Stimulated activated effector memory CD8-positive, alpha-beta T cell treated with anti-CD3 and anti-CD28 coated beads, Interleukin-12 subunit alpha, Interleukin-12 subunit beta, amount 100 ng/mL, for 72 hours (primary cell): ENCODE data around the gene ZMAT3.
"Not testable (repeated sequence)": the region's sequence is repeated elsewhere in the genome, so short reads cannot be mapped to it uniquely, and the experiment has no call there.

Source experiments
- ATAC-seq: fragments of 150-1000 bp; cut with Tn5 transposase; 2 replicates; pipeline ENCODE4 v1.10.0; 2021
- DNase-seq, 2 donors: peaks; one replicate each; pipeline ENCODE4 v3.0.0; 2021 to 2022; ENCODE audit warnings: low spot score in 2 of 2
- H3K27ac Mint-ChIP-seq: one replicate; pipeline ENCODE4 v1.8.0; 2022; ENCODE audit warnings: mild to moderate bottlenecking, mixed read lengths
- H3K36me3 Mint-ChIP-seq: one replicate; pipeline ENCODE4 v1.8.0; 2022; ENCODE audit warnings: mild to moderate bottlenecking, mixed read lengths
- H3K4me1 Mint-ChIP-seq: one replicate; pipeline ENCODE4 v1.8.0; 2022; ENCODE audit warnings: mixed read lengths
- H3K4me3 Mint-ChIP-seq: one replicate; pipeline ENCODE4 v1.8.0; 2022; ENCODE audit warnings: mild to moderate bottlenecking, mixed read lengths
- H3K9me3 Mint-ChIP-seq: one replicate; pipeline ENCODE4 v1.8.0; 2022; ENCODE audit warnings: mixed read lengths

ZMAT3 gene

DNA sequence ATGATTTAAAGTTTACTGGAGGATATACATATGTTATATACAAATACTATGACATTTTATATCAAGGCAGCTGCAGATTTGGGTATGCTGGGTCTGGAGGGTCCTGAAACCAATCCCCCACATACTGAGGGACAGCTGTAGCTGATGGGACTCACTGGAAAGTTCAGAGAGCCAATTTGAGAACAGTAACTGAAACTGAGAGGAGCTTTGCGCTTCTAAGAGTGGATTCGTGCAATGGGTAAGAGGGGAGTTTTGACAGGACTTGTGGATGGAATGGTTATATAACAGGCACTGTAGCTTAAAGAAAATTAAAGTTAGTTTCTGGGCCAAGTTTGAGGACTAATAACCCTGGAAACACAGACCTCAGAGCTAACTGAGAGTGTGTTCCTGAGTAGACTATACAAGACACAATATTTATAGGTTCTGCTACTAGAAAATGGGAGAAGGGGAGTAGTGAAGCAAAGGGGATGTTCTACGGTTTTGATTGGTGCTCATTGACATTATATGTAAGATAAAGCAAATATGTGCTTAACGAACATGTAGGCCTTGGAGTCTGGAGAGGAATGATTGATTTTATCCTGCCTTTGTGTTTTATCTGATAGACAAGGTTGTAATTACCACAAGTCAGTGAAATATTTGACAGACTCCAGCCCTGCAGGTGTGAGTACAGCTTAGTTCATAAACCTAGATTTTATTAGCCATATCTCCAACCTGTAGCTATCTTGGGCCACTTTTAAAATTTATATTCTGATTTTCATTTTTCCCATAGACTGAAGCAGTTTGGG lies 4.8 kb upstream of the ZMAT3 start:
- H3K4me1 Mint-ChIP-seq: peaks cover 7% of the 10 kb centered on the region
- H3K27ac Mint-ChIP-seq: no peak overlapping the region
- DNase-seq (no peak), ATAC-seq (no peak)
- H3K4me3 Mint-ChIP-seq: no peak overlapping the region
- H3K9me3 Mint-ChIP-seq: no peaks in the 10 kb centered on the region
- peaks cover 2% of the 10 kb centered on the region for H3K36me3 Mint-ChIP-seq

DNA sequence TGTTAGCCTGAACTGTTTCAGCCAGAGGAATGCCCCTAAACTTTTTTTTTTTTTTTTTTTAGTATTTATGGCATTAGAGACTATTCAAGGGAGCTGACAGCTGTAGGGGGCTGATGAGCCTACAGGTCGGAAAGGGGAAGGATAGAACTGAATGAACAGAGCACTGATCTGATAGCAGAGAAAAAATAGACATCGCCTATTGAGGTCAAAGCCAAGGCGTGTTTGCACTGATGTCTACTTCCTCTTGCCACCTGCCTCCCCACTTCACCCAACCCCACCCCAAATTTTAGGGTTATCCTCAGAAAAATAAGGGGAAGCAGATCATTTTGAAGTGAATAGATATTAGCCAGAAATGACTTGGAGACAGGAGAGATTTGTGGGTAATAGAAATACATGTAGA lies 3.0 kb upstream of the ZMAT3 start:
- Mint-ChIP-seq H3K4me1 (peaks cover 15% of the 10 kb centered on the region), H3K9me3 (no peaks in the 10 kb centered on the region), H3K27ac (no peak overlapping the region), H3K36me3 (peaks cover 11% of the 10 kb centered on the region), H3K4me3 (no peak overlapping the region)
- ATAC-seq (no peak), DNase-seq (no peak)

DNA sequence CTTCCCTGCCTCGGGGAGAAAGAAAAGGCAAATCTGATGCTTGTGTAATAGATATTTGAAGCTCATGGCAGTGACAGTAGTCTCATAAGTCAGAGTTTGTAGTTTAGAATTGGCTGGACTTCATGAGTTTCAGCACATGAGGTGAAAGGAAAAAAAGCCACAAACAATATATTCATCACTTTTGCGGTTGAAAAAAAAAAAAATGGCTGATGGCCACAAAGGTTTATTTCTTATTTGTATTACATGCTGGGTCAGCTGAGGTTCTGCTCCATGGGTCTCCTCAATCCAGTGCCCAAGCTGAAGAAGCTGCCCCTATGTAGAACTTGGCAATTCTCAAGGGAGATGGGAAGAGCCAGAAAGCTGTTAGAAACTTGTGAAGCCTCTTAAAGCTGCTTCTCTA lies 2.2 kb upstream of the ZMAT3 start:
- DNase-seq (no peak), ATAC-seq (no peak)
- no peak overlapping the region for H3K27ac Mint-ChIP-seq
- no peaks in the 10 kb centered on the region for H3K9me3 Mint-ChIP-seq
- H3K36me3 Mint-ChIP-seq: peaks cover 11% of the 10 kb centered on the region
- no peak overlapping the region for H3K4me3 Mint-ChIP-seq
- H3K4me1 Mint-ChIP-seq: peaks cover 17% of the 10 kb centered on the region

DNA sequence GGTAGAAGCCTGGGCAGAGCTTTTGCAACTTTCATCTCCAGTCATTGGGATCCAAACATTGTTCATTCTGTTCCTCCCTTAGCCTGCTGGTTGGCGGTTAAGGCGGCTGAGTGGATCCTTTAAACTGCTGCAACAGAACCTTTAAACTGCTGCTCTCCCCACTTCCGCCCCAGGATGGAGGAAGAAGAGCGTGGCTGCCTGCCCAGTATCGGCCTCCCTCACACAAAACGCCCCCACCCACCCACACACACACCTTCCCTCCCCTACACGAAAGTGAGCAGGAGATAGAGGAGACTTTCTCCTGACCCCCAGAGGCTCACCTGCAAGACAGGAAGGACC lies 460 bp upstream of the ZMAT3 start:
- H3K36me3 Mint-ChIP-seq: peaks cover 23% of the 10 kb centered on the region
- no peaks in the 10 kb centered on the region for H3K9me3 Mint-ChIP-seq
- peak overlapping the region; percentile 90 for H3K4me3 Mint-ChIP-seq
- DNase-seq (peak in 1 of 2 donors; percentile 8), ATAC-seq (peak; percentile 66)
- H3K27ac Mint-ChIP-seq: peak overlapping the region; percentile 91
- peaks cover 17% of the 10 kb centered on the region for H3K4me1 Mint-ChIP-seq

DNA sequence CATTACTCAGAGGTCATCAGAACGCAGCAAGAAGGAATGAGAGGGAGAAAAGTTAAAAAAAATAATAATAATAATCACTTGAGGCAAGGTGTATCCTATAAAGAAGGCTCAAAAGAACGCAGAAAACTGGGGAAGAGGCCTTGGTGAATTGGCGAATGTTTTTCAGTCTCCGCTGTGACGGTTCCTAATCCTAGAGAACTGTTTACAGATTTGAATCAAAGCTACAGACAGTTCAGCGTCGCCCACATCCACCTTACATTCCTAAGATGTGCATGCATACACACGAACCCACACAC lies 634 bp downstream of the ZMAT3 start:
- H3K4me1 Mint-ChIP-seq: peaks cover 17% of the 10 kb centered on the region

DNA sequence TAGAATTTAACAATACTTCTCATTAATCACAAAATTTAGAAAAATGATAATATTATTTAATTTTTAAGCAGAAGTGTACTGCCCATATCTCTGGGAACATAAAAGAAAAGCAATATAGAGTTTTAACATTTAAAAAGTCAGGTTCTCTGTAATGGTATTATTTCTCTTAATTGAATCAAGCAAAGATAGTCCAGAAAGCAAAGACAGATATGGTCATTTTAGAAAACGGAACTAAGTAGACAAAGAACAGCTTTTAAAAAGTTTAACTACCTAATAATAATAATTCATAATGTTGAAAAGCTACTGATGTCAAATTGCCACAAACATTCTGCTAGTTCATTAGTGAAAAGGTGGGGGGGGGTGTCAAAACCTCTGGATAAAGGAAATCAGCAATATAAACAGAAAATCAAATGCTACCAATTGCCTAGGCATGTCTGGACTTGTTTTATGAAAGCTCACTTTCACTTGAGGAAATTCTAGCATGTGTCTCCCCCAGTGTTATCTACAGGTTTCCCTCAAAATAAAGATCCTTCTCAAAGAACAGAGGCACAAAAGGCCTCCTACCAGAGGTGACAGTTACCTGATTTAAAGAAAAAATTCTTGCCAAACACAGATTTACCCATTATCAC lies 1.7 kb downstream of the ZMAT3 start:
- Mint-ChIP-seq H3K36me3 (peaks cover 45% of the 10 kb centered on the region), H3K4me3 (no peak overlapping the region)

More for the DNA sequence above, 634 bp downstream of the ZMAT3 start:
- Mint-ChIP-seq H3K9me3 (no peaks in the 10 kb centered on the region), H3K27ac (peak overlapping the region; percentile 91), H3K36me3 (peaks cover 34% of the 10 kb centered on the region), H3K4me3 (peak overlapping the region; percentile 90)
- ATAC-seq: no peak
- no peak for DNase-seq

DNA sequence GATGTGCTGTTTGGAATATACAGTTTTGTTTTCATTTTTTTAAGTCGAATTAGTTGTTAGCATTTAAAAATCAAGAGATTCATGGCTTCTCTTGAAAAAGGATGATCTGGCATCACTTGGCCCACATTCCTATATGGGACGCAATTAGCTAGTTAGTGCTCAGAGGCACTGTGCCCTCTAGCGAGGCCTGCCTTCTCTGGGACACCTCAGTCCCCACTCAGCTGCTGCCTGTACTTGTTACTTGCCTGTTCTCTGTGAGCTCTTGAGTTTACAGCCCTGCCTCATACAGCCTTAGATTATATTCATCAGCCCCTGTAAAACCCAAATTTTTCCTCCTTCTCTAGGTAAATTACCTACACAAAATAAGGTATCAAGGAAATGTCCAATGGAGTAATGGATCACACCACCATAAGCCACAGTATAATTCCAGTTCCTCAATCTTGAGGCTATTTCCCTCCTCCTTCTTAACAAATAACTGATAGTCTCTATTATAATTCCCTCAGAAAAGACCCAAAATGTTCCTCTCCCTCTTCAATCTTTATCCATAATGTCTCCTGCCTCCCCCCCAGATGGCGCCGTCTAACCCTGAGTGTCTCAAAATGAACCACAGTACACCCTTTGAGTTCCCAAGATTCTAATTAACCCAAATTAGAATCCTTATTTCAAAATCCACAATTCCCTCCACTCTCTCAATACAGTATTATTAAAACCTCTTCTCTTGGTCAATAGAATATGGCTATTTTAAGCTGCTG lies 2.7 kb downstream of the ZMAT3 start:
- no peak overlapping the region for H3K4me3 Mint-ChIP-seq
- DNase-seq (no peak), ATAC-seq (no peak)
- H3K27ac Mint-ChIP-seq: no peak overlapping the region
- peaks cover 50% of the 10 kb centered on the region for H3K36me3 Mint-ChIP-seq
- no peaks in the 10 kb centered on the region for H3K9me3 Mint-ChIP-seq
- H3K4me1 Mint-ChIP-seq: peaks cover 27% of the 10 kb centered on the region

More for the DNA sequence above, 1.7 kb downstream of the ZMAT3 start:
- Mint-ChIP-seq H3K27ac (no peak overlapping the region), H3K9me3 (no peaks in the 10 kb centered on the region), H3K4me1 (peaks cover 18% of the 10 kb centered on the region)
- DNase-seq (no peak), ATAC-seq (no peak)

DNA sequence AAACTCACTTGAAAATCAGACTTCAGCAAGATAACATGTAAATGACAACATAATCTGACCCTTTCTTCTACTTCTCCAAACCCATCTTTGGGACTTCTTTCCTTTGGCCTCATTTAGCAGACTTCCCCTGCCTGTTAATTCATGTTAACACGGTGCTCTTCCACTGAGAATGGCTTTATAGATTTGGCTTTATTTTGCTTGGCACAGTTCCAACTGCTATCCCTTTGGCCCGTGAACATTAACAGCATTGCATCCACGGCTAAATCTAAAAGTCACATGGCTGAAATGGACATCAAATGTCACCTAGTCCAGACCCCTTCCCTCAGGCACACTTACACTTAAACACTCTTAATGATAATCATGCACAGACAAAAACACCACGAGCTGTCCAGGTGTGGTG lies 3.8 kb downstream of the ZMAT3 start:
- Mint-ChIP-seq H3K9me3 (no peaks in the 10 kb centered on the region), H3K4me3 (no peak overlapping the region), H3K4me1 (peaks cover 27% of the 10 kb centered on the region), H3K27ac (no peak overlapping the region), H3K36me3 (peaks cover 50% of the 10 kb centered on the region)
- no peak for DNase-seq
- no peak for ATAC-seq

DNA sequence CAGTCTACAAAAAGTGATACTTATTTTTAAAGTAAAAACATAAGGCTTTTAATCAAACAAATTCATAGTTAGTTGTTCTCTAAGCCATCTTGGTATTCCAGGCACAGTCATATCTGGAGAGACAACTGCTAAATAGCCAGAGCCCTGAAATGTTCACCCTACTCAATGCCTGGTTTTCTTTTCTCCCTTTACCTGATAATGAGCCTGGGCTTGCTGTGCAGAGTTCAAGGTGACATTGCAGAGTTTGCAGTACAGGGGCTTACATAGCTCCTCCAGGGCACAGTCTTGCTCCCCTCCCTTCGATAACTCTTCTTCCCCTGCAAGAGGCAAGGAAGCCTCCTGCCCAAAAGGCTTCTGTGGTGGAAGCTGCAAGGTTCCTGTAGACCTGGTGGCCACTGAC lies 4.3 kb downstream of the ZMAT3 start:
- H3K36me3 Mint-ChIP-seq: peaks cover 50% of the 10 kb centered on the region
- H3K9me3 Mint-ChIP-seq: no peaks in the 10 kb centered on the region
- H3K4me3 Mint-ChIP-seq: no peak overlapping the region
- H3K4me1 Mint-ChIP-seq: peaks cover 27% of the 10 kb centered on the region
- DNase-seq (no peak), ATAC-seq (no peak)
- no peak overlapping the region for H3K27ac Mint-ChIP-seq

DNA sequence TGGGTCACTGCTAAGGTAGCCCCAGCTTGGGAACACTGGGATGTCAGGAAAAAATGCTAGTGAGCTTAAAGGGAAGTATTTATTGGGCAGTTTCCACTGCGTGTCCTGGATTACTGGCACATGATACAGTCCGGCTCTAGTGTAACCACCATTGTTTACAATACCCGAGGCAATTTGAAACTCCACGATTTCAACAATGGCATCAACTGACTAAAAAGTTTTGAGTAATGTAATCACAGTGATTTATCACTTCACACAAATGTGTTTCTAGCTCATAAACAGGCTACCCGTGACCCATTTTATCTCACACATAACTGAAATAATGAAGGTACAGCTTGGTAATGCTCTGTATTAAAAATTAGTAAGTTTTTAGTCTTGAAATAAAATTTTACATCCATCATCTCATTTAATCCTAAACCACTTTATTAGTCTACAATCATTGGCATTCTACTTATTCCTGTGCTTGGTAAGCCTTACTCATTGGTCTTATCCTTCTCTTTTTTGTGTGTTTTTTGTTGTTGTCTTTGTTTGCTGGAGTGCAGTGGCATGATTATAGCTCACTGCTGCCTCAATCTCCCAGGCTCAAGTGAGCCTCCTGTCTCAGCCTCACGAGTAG lies 7.6 kb downstream of the ZMAT3 start:
- Mint-ChIP-seq H3K27ac (no peak overlapping the region), H3K4me1 (peaks cover 12% of the 10 kb centered on the region), H3K4me3 (no peak overlapping the region), H3K9me3 (no peaks in the 10 kb centered on the region), H3K36me3 (peaks cover 46% of the 10 kb centered on the region)
- no peak for DNase-seq
- ATAC-seq: no peak

DNA sequence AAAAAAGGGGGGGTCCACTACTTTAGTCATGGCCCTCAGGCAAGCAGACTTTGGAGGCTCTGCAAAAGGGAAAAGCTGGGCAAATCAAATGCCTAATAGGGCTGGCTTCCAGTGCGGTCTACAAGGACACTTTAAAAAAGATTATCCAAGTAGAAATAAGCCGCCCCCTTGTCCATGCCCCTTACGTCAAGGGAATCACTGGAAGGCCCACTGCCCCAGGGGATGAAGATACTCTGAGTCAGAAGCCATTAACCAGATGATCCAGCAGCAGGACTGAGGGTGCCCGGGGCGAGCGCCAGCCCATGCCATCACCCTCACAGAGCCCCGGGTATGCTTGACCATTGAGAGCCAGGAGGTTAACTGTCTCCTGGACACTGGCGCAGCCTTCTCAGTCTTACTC lies 15.3 kb downstream of the ZMAT3 start:
- Mint-ChIP-seq H3K4me1 (peaks cover 14% of the 10 kb centered on the region), H3K36me3 (peaks cover 12% of the 10 kb centered on the region), H3K27ac (no peak overlapping the region), H3K4me3 (no peak overlapping the region), H3K9me3 (no peaks in the 10 kb centered on the region)
- DNase-seq (no peak), ATAC-seq (no peak)

DNA sequence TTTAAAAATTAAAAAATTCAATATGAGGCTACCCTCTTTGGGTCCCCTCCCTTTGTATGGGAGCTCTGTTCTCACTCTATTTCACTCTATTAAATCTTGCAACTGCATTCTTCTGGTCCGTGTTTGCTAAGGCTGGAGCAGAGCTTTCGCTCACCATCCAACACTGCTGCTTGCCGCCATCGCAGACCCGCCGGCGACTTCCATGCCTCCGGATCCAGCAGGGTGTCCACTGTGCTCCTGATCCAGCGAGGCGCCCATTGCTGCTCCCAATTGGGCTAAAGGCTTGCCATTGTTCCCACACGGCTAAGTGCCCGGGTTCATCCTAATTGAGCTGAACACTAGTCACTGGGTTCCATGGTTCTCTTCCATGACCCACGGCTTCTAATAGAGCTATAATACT lies 17.0 kb downstream of the ZMAT3 start:
- H3K4me1 Mint-ChIP-seq: peaks cover 24% of the 10 kb centered on the region
- not testable (repeated sequence) for H3K9me3 Mint-ChIP-seq, ATAC-seq, H3K36me3 Mint-ChIP-seq, H3K4me3 Mint-ChIP-seq, DNase-seq, H3K27ac Mint-ChIP-seq

DNA sequence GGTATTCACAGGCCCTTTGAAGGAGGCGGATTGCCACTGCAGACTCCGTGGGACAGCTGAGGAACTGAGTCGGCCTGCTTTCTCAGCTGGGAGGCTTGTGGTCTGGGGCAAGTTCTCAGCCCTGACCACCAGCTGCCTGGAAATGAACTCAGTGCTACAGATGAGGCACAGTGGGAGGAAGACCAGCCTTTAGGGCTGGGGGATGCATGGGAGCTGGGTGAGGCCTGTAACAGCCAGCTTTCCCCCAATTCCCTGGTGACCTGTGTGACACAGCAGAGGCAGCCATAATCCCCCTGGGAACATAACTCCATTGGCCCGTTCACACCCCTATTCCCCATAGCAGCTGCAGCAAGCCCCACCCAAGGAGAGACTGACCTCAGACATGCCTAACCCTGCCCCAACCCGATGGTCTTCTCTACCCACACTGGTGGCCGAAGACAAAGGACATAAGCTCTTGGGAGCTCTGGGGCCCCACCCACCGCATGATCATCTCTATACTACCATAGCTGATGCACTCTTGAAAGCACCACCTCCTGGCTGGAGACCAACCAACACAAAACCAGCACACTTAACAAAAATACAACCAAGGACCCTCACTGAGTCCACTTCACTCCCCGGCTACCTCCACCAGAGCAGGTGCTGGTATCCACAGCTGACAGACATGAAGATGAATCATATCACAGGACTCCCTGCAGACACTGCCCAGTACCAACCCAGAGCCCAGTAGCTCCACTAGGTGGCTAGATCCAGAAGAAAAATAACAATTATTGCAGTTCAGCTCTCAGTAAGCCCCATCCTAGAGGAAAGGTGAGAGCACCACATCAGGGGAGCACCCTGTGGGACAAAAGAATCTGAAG lies 24.9 kb downstream of the ZMAT3 start:
- DNase-seq (no peak), ATAC-seq (peak; percentile 83)
- peaks cover 46% of the 10 kb centered on the region for H3K4me1 Mint-ChIP-seq
- no peaks in the 10 kb centered on the region for H3K36me3 Mint-ChIP-seq
- no peaks in the 10 kb centered on the region for H3K9me3 Mint-ChIP-seq
- peak overlapping the region; percentile 27 for H3K27ac Mint-ChIP-seq
- H3K4me3 Mint-ChIP-seq: peak overlapping the region; percentile 11

DNA sequence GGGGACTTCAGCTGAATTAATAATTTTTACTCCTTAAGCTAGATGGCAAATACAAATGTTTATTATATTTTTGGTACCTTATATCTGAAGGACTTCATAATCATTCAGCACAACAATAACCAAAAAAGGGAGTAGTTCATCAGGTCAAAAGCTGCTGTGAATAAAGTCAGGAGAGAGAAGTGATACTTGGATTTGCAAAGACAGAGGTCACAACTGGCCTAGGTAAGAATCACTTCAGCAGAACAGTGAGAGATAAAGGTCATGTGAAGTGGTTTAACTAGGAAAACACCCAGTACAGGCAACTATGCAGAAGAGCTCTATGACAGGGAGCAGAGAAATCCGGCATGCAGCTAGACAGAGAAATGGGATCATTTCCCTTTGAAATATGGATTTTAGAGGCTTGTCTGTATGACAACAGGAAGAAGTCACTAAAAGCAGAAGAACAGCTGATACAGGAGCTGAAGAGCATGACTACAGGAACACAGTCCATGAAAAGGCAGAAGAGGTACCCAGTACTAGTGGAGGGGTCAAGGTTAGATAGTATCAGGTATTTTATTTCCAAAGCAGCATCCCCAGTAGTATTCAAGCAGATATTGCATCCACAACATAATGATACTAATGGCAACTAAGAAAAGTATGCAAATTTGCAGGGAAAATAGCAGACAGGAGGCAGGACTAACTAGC lies 25.7 kb downstream of the ZMAT3 start:
- no peaks in the 10 kb centered on the region for H3K9me3 Mint-ChIP-seq
- DNase-seq (no peak), ATAC-seq (no peak)
- peak overlapping the region; percentile 27 for H3K27ac Mint-ChIP-seq
- H3K4me1 Mint-ChIP-seq: peaks cover 49% of the 10 kb centered on the region
- no peak overlapping the region for H3K4me3 Mint-ChIP-seq
- H3K36me3 Mint-ChIP-seq: no peaks in the 10 kb centered on the region
